WERI-Rb-1 (cell line): ENCODE results near the gene SH3RF3.

Source experiments
- DNase-seq: peaks from one replicate; pipeline ENCODE4 v3.0.0-alpha.2; 2020
- H3K27ac ChIP-seq: fragments of 250-450 bp; sonication (Bioruptor Pico); 2 replicates; pipeline ENCODE4 v1.5.1; 2020; ENCODE audit warnings: mild to moderate bottlenecking, moderate library complexity
- H3K27me3 ChIP-seq: fragments of 250-450 bp; sonication (Bioruptor Pico); 2 replicates; pipeline ENCODE4 v1.5.1; 2021; ENCODE audit warnings: mild to moderate bottlenecking, low read depth, moderate library complexity; ENCODE audit not compliant: insufficient read depth, severe bottlenecking
- H3K36me3 ChIP-seq: fragments of 250-450 bp; sonication (Bioruptor Pico); 2 replicates; pipeline ENCODE4 v1.5.1; 2020; ENCODE audit warnings: mild to moderate bottlenecking, moderate library complexity
- H3K4me3 ChIP-seq: 2 replicates; pipeline ENCODE4 v1.5.1; 2011; ENCODE audit warnings: low read depth, mild to moderate bottlenecking, control low read depth, low read length
- H3K9me3 ChIP-seq: fragments of 250-450 bp; sonication (Bioruptor Pico); 2 replicates; pipeline ENCODE4 v1.5.1; 2021; ENCODE audit warnings: mild to moderate bottlenecking, moderate library complexity; ENCODE audit not compliant: severe bottlenecking
- TF ChIP-seq, protein P1 (sequence below): IDR thresholded peaks from 2 replicates; pipeline ENCODE4 v1.5.1; 2011; ENCODE audit warnings: low read depth, mild to moderate bottlenecking, control low read depth, inconsistent platforms, low read length

Gene SH3RF3

DNA sequence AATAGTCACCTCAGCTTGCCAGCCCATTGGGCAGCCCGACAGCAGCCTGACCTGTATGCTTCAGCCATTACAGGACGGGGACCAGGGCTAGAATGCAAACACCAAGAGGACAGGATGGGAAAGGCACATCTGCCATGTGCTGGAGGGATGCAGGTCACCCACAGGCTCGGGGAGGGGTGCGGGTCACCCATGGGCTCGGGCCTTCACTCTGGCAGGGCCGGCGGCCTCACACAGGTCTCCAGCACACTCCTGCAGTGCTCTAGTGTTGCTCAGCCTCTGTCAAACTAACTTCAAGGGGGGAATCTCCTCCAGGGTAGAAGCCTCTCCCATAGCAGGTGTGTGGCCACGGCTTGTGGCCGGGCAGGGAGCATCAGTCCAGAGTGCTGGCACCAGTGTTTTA, 262.2 kb downstream of the SH3RF3 start:
- TF ChIP-seq, protein P1, sequence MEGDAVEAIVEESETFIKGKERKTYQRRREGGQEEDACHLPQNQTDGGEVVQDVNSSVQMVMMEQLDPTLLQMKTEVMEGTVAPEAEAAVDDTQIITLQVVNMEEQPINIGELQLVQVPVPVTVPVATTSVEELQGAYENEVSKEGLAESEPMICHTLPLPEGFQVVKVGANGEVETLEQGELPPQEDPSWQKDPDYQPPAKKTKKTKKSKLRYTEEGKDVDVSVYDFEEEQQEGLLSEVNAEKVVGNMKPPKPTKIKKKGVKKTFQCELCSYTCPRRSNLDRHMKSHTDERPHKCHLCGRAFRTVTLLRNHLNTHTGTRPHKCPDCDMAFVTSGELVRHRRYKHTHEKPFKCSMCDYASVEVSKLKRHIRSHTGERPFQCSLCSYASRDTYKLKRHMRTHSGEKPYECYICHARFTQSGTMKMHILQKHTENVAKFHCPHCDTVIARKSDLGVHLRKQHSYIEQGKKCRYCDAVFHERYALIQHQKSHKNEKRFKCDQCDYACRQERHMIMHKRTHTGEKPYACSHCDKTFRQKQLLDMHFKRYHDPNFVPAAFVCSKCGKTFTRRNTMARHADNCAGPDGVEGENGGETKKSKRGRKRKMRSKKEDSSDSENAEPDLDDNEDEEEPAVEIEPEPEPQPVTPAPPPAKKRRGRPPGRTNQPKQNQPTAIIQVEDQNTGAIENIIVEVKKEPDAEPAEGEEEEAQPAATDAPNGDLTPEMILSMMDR: no peak
- no peak overlapping the region for H3K27ac ChIP-seq
- no peaks in the 10 kb centered on the region for H3K27me3 ChIP-seq

DNA sequence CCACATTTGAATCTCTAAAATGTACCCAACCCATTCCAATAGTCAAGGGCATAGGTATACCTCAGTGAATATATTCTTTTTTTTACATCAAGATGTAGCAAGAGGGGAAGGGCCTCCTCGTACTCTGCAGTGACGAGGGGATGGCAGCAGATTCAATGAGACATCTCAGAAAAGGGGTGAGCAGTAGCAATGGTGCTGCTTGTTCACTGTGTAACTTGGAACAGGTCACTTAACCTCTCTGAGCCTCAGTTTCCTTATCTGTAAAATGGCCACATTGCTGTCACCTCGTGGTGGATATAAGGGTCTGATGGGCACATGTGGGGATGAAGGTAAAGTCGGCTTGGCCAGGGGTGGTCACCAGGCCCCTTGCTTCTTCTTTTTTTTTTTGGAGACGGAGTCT, 263.1 kb downstream of the SH3RF3 start:
- no peak overlapping the region for H3K27ac ChIP-seq
- no peak for DNase-seq
- no peaks in the 10 kb centered on the region for H3K27me3 ChIP-seq
- H3K4me3 ChIP-seq: no peak overlapping the region
- TF ChIP-seq, protein P1: no peak
- no peaks in the 10 kb centered on the region for H3K36me3 ChIP-seq
- no peaks in the 10 kb centered on the region for H3K9me3 ChIP-seq

More for the DNA sequence above, 262.2 kb downstream of the SH3RF3 start:
- no peak for DNase-seq
- no peak overlapping the region for H3K4me3 ChIP-seq
- no peaks in the 10 kb centered on the region for H3K9me3 ChIP-seq
- no peaks in the 10 kb centered on the region for H3K36me3 ChIP-seq

DNA sequence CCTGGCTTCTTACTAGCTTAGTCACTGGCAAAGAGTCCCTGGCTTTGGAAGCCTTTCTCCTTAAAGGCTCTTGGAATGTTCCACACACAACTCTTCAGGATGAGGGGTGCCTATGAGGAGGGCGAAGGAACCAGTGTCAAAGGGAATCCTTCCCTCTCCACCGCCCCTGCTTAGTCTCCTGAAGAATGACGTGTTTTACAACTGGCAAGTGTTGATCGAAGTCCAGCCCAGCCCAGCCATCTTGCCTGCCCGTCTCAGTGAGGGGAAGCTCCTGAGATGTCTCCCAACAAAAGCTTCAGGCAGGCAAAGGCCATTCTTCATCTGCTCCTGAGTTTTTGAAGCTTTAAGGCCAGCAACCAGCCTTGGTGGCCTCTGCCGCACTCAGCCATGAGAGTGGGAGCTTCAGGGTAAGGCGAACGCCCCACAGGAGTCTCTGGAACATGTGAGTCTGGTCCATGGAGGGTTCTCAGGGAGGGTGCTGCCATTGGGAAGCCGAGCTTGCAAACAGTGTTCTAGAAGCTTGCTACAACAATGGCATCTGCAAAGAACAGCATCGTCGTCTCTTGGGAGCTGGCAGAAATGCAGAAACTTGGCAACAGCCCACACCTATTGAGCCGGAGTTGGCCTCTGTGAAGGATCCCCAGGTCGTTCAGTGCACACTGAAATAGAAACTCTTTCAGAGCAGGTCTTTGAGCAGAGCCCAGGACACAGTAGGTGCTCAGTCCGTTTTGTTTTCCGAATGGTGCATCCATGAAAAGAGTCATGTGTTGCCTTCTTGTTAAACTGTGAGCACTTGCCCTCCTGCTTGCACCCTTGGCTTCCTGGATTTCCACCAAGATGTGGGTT, 264.0 kb downstream of the SH3RF3 start:
- no peaks in the 10 kb centered on the region for H3K27me3 ChIP-seq
- no peak overlapping the region for H3K27ac ChIP-seq
- no peaks in the 10 kb centered on the region for H3K9me3 ChIP-seq
- H3K4me3 ChIP-seq: no peak overlapping the region
- no peaks in the 10 kb centered on the region for H3K36me3 ChIP-seq
- TF ChIP-seq, protein P1: no peak
- no peak for DNase-seq

DNA sequence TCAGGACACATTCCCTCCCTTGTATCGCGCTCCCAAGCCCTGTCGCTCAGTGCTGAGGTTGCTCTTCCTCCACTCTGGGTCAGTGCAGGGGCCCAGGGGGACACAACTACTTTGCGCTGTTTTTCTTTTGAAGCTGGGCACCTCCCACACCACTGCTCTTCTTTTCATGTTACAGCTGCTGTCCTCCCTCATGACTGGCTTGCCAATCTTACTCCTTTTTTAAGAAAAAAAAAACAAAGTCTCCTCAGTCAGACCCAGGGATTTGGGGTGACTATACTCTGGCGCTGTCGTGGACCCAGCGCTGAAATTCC, 264.6 kb downstream of the SH3RF3 start:
- Histone ChIP-seq H3K27ac (no peak overlapping the region), H3K9me3 (no peaks in the 10 kb centered on the region), H3K36me3 (no peaks in the 10 kb centered on the region), H3K27me3 (no peaks in the 10 kb centered on the region), H3K4me3 (no peak overlapping the region)
- DNase-seq: no peak
- TF ChIP-seq, protein P1: no peak

DNA sequence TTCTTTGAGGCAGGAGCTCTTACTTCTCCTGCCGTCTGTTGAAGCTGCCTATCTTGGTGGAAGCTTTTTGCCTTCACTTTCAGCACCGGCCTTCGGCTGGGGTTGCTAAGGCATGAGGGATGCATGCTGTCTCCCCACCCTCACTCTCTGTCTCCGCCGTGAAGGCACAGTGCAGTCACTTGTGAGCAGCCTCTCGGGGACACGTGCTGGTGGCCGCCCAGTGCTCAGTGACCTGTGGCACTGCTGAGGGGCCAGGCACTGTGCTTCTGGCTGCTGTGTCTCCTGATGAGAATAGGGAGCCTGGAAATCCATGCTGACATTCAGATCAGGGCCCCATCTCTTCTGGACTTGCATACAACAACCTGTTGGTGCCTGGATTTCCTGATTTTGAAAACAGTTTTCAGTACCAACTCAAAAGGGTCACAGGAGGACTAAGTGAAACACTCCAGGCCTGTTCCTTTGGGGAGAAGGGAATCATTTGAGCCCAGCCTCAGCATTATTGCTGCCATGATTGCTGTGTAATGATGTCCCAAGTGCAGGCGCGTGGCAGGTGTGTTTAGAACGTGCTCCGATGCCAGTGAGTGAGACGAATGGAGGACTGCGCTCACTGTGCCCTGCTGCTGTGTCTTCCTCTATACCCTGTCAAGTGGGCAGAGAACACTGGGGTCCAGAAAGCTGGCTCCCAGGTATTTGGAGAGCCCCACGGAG, 266.6 kb downstream of the SH3RF3 start:
- no peak overlapping the region for H3K27ac ChIP-seq
- TF ChIP-seq, protein P1: no peak
- H3K27me3 ChIP-seq: no peaks in the 10 kb centered on the region
- H3K4me3 ChIP-seq: no peak overlapping the region
- H3K36me3 ChIP-seq: no peaks in the 10 kb centered on the region
- H3K9me3 ChIP-seq: no peaks in the 10 kb centered on the region
- no peak for DNase-seq
